Thymus (tissue), 11 donors: Measurements from ENCODE around the gene DRC3. TPM values are rescaled to one million over a fixed set of nuclear protein-coding genes. Genes with fewer than 3 reads are reported as not detected.

ENCODE experiments used
- DNase-seq, 9 donors: peaks; one replicate each; pipeline ENCODE4 v3.0.0-alpha.2; 2013; ENCODE audit warnings: low spot score in 9 of 9, low read depth in 6 of 9, missing footprints in 1 of 9
- H3K27ac ChIP-seq, 2 donors: one replicate each; pipeline ENCODE4 v1.5.1; 2013; ENCODE audit warnings: control low read depth in 1 of 2, low read depth in 1 of 2, low read length in 1 of 2, mild to moderate bottlenecking in 1 of 2, moderate library complexity in 1 of 2
- H3K27me3 ChIP-seq, 2 donors: one replicate each; pipeline ENCODE4 v1.5.1; 2013; ENCODE audit warnings: low read length in 1 of 2; ENCODE audit not compliant: control insufficient read depth in 2 of 2, insufficient read depth in 1 of 2
- H3K36me3 ChIP-seq, 2 donors: one replicate each; pipeline ENCODE4 v1.5.1; 2013; ENCODE audit warnings: low read length in 1 of 2, mild to moderate bottlenecking in 1 of 2, moderate library complexity in 1 of 2; ENCODE audit not compliant: control insufficient read depth in 2 of 2, insufficient read depth in 2 of 2
- H3K4me1 ChIP-seq, 2 donors: one replicate each; pipeline ENCODE4 v1.5.1; 2013; ENCODE audit warnings: low read length in 2 of 2; ENCODE audit not compliant: control insufficient read depth in 2 of 2, insufficient read depth in 2 of 2
- H3K4me3 ChIP-seq, 2 donors: one replicate each; pipeline ENCODE4 v1.5.1; 2013; ENCODE audit warnings: low read length in 2 of 2, control low read depth in 1 of 2, mild to moderate bottlenecking in 1 of 2
- H3K9me3 ChIP-seq, 2 donors: one replicate each; pipeline ENCODE4 v1.5.1; 2013; ENCODE audit warnings: low read length in 1 of 2, mild to moderate bottlenecking in 1 of 2; ENCODE audit not compliant: control insufficient read depth in 2 of 2, insufficient read depth in 1 of 2
- WGBS: extraction: QIAGEN DNeasy Blood & Tissue Kit; methylation state at CpG from one replicate; pipeline ENCODE4 v1.1.7; 2013; 5-methylcytosine and 5-hydroxymethylcytosine counted together
- polyA plus RNA-seq: library from polyadenylated mRNA; stranded (reverse); fragments of 200-250 nt; gene quantifications from one replicate; pipeline ENCODE4 v1.2.3, GENCODE V29; 2013
- total RNA-seq: library from RNA; stranded (reverse); fragments of 120-200 nt; gene quantifications from one replicate; pipeline ENCODE4 v1.2.4, GENCODE V29; 2013
- donor health status: healthy.

Gene DRC3
- total and polyA plus RNA-seq, 2 donors: 1.3 to 3.3 TPM

DNA sequence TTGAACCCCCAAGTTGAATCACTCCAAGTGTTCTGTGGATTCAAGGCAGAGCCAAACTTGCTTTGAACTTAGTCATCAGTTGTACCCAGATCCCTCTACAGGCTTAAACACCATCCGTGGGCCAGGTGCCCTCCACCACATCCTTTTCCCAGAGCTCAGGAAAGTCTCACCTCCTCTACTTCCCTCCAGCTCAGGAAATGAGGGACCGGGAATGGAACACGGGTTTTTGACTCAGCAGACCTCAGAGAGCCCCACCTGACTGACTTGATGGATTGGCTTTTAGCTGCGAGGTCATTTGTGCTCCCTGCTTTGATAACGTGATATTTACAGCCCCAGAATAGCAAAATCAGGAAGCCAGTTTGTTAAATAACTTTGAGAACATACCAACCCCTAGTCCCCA lies 86.6 kb downstream of the DRC3 start:
- no peak for DNase-seq
- H3K4me1 ChIP-seq: no peaks in the 10 kb centered on the region
- no peaks in the 10 kb centered on the region for H3K9me3 ChIP-seq
- no peak overlapping the region for H3K4me3 ChIP-seq
- no peaks in the 10 kb centered on the region for H3K27me3 ChIP-seq
- peaks cover 40 to 47% of the 10 kb centered on the region in 2 donors for H3K36me3 ChIP-seq
- 82% methylated on average over 5 of the region's 5 CpGs for WGBS
- H3K27ac ChIP-seq: no peak overlapping the region

DNA sequence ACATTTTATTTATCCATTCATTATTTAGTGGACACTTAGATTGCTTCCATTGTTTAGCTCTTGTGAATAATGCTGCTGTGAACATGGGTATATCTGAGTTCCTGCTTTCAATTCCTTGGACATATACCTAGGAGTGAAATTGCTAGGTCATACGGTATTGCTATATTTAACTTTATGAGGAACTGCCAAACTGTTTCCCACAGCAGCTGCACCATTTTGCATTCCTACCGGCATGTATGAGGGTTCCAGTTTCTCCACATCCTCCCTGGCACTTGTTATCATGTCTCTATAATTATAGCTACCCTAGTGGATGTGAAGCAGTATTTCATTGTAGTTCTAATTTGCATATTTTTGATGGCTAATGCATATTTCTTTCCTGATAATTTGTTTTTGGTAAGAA lies 91.4 kb downstream of the DRC3 start:
- Histone ChIP-seq H3K27me3 (no peaks in the 10 kb centered on the region), H3K4me1 (no peaks in the 10 kb centered on the region), H3K4me3 (no peak overlapping the region), H3K9me3 (no peaks in the 10 kb centered on the region), H3K36me3 (peaks cover 25 to 42% of the 10 kb centered on the region in 2 donors), H3K27ac (no peak overlapping the region)
- WGBS: 93% methylated on average over 2 of the region's 2 CpGs
- no peak for DNase-seq

DNA sequence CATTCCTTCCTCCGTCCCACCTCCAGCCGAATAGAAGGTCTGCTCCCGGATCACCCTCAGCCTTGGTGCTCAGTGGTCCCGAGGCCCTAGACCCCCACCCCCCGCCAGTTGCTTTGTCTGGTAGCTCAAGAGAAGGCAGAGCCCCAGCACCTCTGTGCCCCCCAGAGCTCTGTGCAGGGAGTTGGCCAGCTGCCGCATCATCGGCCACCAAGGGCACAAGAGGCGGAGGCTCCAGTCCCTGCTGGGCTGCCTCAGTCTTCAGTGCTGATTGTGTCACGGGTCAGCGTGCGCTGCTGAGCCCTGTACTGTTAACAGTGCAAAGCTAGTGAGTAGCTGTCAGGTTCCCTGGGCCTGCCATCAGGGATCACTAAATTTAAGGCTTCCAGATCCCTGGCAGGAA lies 92.9 kb downstream of the DRC3 start:
- DNase-seq: no peak
- WGBS: 98% methylated on average over 11 of the region's 11 CpGs
- H3K36me3 ChIP-seq: peaks cover 20 to 37% of the 10 kb centered on the region in 2 donors

More for the DNA sequence above, 92.9 kb downstream of the DRC3 start:
- Histone ChIP-seq H3K27me3 (no peaks in the 10 kb centered on the region), H3K4me3 (no peak overlapping the region), H3K27ac (no peak overlapping the region), H3K9me3 (no peaks in the 10 kb centered on the region), H3K4me1 (no peaks in the 10 kb centered on the region)

Other genes starting within 250 kb of the DRC3 start
- gene SREBF1, start 135.9 kb upstream of the DRC3 start, total RNA-seq: 18.1 TPM
- 53.3 TPM for gene SREBF1, start 135.9 kb upstream of the DRC3 start, polyA plus RNA-seq
- 6.6 TPM for gene TOM1L2, start 462 bp upstream of the DRC3 start, total RNA-seq
- gene TOM1L2, start 462 bp upstream of the DRC3 start, polyA plus RNA-seq: 17.5 TPM
- gene ATPAF2, start 66.3 kb downstream of the DRC3 start, total RNA-seq: 16.4 TPM
- 23.1 TPM for gene ATPAF2, start 66.3 kb downstream of the DRC3 start, polyA plus RNA-seq
- gene GID4, start 66.5 kb downstream of the DRC3 start, total RNA-seq: 4.9 TPM
- gene GID4, start 66.5 kb downstream of the DRC3 start, polyA plus RNA-seq: 6.0 TPM
- gene DRG2, start 115.1 kb downstream of the DRC3 start, total RNA-seq: 32.4 TPM
- 46.4 TPM for gene DRG2, start 115.1 kb downstream of the DRC3 start, polyA plus RNA-seq
- gene MYO15A, start 135.9 kb downstream of the DRC3 start, total RNA-seq: 0.24 TPM
- gene MYO15A, start 135.9 kb downstream of the DRC3 start, polyA plus RNA-seq: 1.9 TPM
- 58.3 TPM for gene ALKBH5, start 211.0 kb downstream of the DRC3 start, total RNA-seq
- 48.5 TPM for gene ALKBH5, start 211.0 kb downstream of the DRC3 start, polyA plus RNA-seq